Smooth muscle cell (in vitro differentiated cells): ENCODE measurements around the gene SOCS3. TPM values are rescaled to one million over a fixed set of nuclear protein-coding genes. Genes with fewer than 3 reads are reported as not detected.

Experiments
- DNase-seq: peaks from one replicate; lab custom pipeline; 2025; ENCODE audit not compliant: unreplicated experiment; lab: John Stamatoyannopoulos, UW
- H2AFZ ChIP-seq: fragments of 200-600 bp; sonication (generic); 2 replicates; pipeline ENCODE4 v1.6.0; 2016; ENCODE audit warnings: antibody characterized with exemption, low read depth, mild to moderate bottlenecking
- H3F3A ChIP-seq: fragments of 200-600 bp; sonication (generic); 2 replicates; pipeline ENCODE4 v1.6.0; 2017; ENCODE audit warnings: antibody characterized with exemption, low read depth
- H3K27ac ChIP-seq: fragments of 200-600 bp; sonication (generic); 2 replicates; pipeline ENCODE4 v1.5.1; 2016; ENCODE audit warnings: low read depth, mild to moderate bottlenecking
- H3K27me3 ChIP-seq: fragments of 200-600 bp; sonication (generic); 2 replicates; pipeline ENCODE4 v1.6.1; 2016; ENCODE audit warnings: low read depth, mild to moderate bottlenecking
- H3K36me3 ChIP-seq: fragments of 200-600 bp; sonication (generic); 2 replicates; pipeline ENCODE4 v1.5.1; 2016; ENCODE audit warnings: low read depth
- H3K4me1 ChIP-seq: fragments of 200-600 bp; sonication (generic); 2 replicates; pipeline ENCODE4 v1.5.1; 2016; ENCODE audit warnings: low read depth
- H3K4me2 ChIP-seq: fragments of 200-600 bp; sonication (generic); 2 replicates; pipeline ENCODE4 v1.6.0; 2016; ENCODE audit warnings: mild to moderate bottlenecking
- H3K4me3 ChIP-seq: fragments of 200-600 bp; sonication (generic); 2 replicates; pipeline ENCODE4 v1.5.1; 2016; ENCODE audit warnings: mild to moderate bottlenecking
- H3K79me2 ChIP-seq: fragments of 200-600 bp; sonication (generic); 2 replicates; pipeline ENCODE4 v1.6.0; 2016; ENCODE audit warnings: low read depth, mild to moderate bottlenecking
- H3K9ac ChIP-seq: fragments of 200-600 bp; sonication (generic); 2 replicates; pipeline ENCODE4 v1.6.0; 2016; ENCODE audit warnings: low read depth
- H3K9me3 ChIP-seq: fragments of 200-600 bp; sonication (generic); replicated peaks from 2 replicates; pipeline ENCODE4 v1.5.1; 2016; ENCODE audit warnings: low read depth
- H4K20me1 ChIP-seq: fragments of 200-600 bp; sonication (generic); 2 replicates; pipeline ENCODE4 v1.6.0; 2016; ENCODE audit warnings: low read depth
- CTCF ChIP-seq: fragments of 200-600 bp; sonication (generic); IDR thresholded peaks from 2 replicates; pipeline ENCODE4 v1.5.1; 2017; ENCODE audit warnings: borderline replicate concordance, mild to moderate bottlenecking, antibody characterized with exemption; ENCODE audit not compliant: insufficient read depth, poor library complexity, severe bottlenecking
- WGBS: methylation state at CpG from one replicate; pipeline ENCODE4 v1.1.7; 2016; ENCODE audit warnings: low lambda C conversion rate; 5-methylcytosine and 5-hydroxymethylcytosine counted together
- polyA plus RNA-seq: library from polyadenylated mRNA; unstranded; fragments of >200 nt; fragmentation: Nextera tagmentation; extraction: Ambion mirVana; gene quantifications from 2 replicates; pipeline ENCODE4 v1.2.1, GENCODE V29; 2016
- total RNA-seq: library from RNA; depleted of rRNA; stranded (reverse); fragments of >200 nt; gene quantifications from 2 replicates; pipeline ENCODE4 v1.2.3, GENCODE V29; 2014

SOCS3 gene, protein sequence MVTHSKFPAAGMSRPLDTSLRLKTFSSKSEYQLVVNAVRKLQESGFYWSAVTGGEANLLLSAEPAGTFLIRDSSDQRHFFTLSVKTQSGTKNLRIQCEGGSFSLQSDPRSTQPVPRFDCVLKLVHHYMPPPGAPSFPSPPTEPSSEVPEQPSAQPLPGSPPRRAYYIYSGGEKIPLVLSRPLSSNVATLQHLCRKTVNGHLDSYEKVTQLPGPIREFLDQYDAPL
- total RNA-seq, result 116 and 172 TPM in 2 replicates
- polyA plus RNA-seq, result 201 and 310 TPM in 2 replicates

GRCh38 chr17:78359997-78360370 is at the start of gene SOCS3:
TSS of gene SOCS3 (minus strand) at chr17:78360077. CDS start at chr17:78359095, 982 bp downstream.
- peaks cover 35% of the 10 kb centered on the region for H3K79me2 ChIP-seq
- no peaks in the 10 kb centered on the region for H3K36me3 ChIP-seq
- peaks cover 40% of the 10 kb centered on the region for H3F3A ChIP-seq
- peaks cover 38% of the 10 kb centered on the region for H3K4me1 ChIP-seq
- H3K4me3 ChIP-seq, result peak within 1 kb of the TSS; percentile 95
- DNase-seq, result peak; percentile 89
- peak within 1 kb of the TSS; percentile 85 for H3K9ac ChIP-seq
- H2AFZ ChIP-seq, result peak within 1 kb of the TSS; percentile 65
- H3K9me3 ChIP-seq, result no peaks in the 10 kb centered on the region
- TF ChIP-seq CTCF, result no peak
- 0% methylated on average over 1 of the region's 59 CpGs for WGBS
- H3K27me3 ChIP-seq, result no peaks in the 10 kb centered on the region
- peak within 1 kb of the TSS; percentile 97 for H3K4me2 ChIP-seq
- H4K20me1 ChIP-seq, result peaks cover 48% of the 10 kb centered on the region
- H3K27ac ChIP-seq, result peak within 1 kb of the TSS; percentile 91

- peaks cover 72% of the 10 kb centered on the region for H3K79me2 ChIP-seq
- peaks cover 57% of the 10 kb centered on the region for H4K20me1 ChIP-seq
- H3F3A ChIP-seq, result peaks cover 28% of the 10 kb centered on the region
- H3K27me3 ChIP-seq, result no peaks in the 10 kb centered on the region
- DNase-seq, result no peak
- no peaks in the 10 kb centered on the region for H3K9me3 ChIP-seq
- no peaks in the 10 kb centered on the region for H3K36me3 ChIP-seq
- H3K9ac ChIP-seq, result no peak overlapping the region
- H2AFZ ChIP-seq, result no peak overlapping the region
- H3K4me3 ChIP-seq, result no peak overlapping the region
- H3K4me2 ChIP-seq, result no peak overlapping the region
- H3K4me1 ChIP-seq, result no peaks in the 10 kb centered on the region
- WGBS, result 78% methylated on average over 12 of the region's 12 CpGs
- no peak for TF ChIP-seq CTCF
- no peak overlapping the region for H3K27ac ChIP-seq
These were observed 49.5 kb upstream of the SOCS3 start for GRCh38 chr17:78409191-78409928.

DNA sequence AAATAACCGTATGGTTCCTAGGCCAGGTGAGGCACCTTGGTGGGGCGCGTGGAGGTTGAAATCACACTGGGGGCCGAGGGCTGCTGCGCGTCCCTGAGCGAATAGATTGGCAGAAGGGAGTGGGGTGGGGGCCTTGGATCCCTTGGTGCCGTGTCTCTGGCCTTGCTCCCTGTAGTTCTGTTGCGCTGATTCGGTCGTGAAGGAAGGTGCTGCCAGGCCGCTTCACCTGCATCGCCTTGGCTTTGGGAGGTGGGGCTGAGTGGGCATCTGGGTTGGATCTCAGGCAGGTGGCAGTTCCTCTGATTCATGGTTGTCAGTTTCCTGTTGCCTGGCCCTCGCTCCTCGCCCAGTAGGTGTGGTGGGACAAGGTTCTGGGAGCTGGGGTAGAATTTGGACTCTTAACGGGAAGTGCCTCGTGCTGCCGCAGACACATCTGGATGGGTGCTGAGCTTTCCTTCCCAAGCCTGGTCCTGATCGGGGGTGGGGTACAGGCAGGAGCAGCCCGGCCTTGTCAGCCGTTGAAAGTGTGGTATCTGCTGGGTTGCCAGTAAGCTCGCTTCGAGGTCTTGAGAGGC is 48.7 kb upstream of the SOCS3 start:
- 87% methylated on average over 23 of the region's 23 CpGs for WGBS
- Histone ChIP-seq H4K20me1 (peaks cover 57% of the 10 kb centered on the region), H3K9ac (no peak overlapping the region)

More for the DNA sequence above, 48.7 kb upstream of the SOCS3 start:
- no peak for TF ChIP-seq CTCF
- no peaks in the 10 kb centered on the region for H3K4me1 ChIP-seq
- H3K9me3 ChIP-seq, result no peaks in the 10 kb centered on the region
- no peak for DNase-seq
- no peak overlapping the region for H3K27ac ChIP-seq
- H3K4me3 ChIP-seq, result no peak overlapping the region
- H3K79me2 ChIP-seq, result peaks cover 71% of the 10 kb centered on the region
- no peak overlapping the region for H3K4me2 ChIP-seq
- H2AFZ ChIP-seq, result no peak overlapping the region
- peaks cover 24% of the 10 kb centered on the region for H3F3A ChIP-seq
- H3K27me3 ChIP-seq, result no peaks in the 10 kb centered on the region
- no peaks in the 10 kb centered on the region for H3K36me3 ChIP-seq
